ENCODE data around the gene C5.

The C5 gene

DNA sequence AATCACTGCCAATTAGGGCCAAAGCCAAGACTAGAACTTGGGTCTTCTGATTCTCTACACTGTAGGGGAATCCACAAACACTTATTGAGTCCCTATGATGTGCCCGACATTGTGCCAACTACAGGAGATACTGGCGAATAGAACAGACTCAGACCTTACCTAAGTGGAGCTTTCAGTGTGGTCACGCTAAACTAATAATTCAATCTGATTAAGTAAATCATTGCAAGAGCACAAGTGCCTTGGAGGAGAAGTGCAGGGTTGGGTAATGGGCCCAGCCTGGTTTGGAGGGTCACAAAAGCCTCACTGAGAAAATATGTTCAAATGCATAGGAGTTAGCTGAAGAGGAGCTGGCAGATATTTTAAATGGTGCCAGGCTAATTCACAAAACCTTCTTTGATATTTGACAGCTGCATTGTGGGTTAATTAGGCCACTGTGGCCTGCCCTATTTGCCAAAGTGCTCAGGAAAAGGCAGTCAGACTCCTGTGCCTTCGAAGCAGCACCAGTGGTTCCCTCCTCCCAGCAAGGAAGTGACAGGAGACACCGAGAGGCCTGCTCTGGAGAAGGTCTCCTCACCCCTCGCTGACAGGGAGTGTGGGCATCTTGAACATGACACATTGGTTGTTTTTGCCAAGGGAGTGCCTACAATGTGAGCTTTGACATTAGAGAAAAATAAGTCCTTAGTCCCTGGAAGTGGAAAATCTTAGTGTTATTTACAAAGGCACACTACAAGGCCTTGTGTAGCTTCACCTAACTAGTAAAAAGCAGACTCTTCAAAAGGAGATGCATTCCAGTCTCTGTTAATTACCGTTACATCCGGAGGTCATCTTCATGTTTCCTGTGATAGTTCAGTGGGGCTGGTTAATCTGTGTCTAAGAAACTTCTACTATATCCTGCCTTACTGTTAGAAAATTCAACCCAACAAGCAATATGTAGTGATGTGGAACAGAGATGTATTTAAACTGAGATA, 99.4 kb downstream of the C5 start:
- Histone ChIP-seq H3K9me3 (ENCODE audit: control insufficient read depth, insufficient read depth, low read length) (no peaks in the 10 kb centered on the region), H3K36me3 (ENCODE audit: insufficient read depth, low read length) (no peaks in the 10 kb centered on the region), H3K4me1 (ENCODE audit: insufficient read depth, low read length) (peaks cover 10% of the 10 kb centered on the region; the same call in 1 of the 2 replicates), H3K9ac (ENCODE audit: low read depth, low read length) (no peak overlapping the region)

DNA sequence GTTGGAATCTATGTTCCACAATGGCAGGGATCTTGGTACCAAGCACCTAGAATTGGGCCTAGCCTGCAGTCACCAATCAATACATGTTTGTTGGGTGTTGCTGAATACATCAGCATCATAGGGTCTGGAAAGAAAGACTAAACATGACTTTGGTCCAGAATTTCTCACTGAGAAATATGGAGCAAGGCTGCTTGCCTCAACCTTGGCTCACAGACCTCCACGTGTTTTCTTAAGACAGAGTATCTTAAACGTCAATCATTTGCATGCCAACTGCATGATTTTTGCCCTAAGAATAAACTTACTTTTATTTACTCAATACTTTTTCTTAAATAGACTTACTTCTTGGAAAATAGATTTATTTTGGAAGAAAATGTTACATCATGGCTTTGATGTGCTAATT, 100.8 kb downstream of the C5 start:
- Histone ChIP-seq H3K9ac (ENCODE audit: low read depth, low read length) (no peak overlapping the region), H3K4me1 (ENCODE audit: insufficient read depth, low read length) (peaks cover 18% of the 10 kb centered on the region), H3K36me3 (ENCODE audit: insufficient read depth, low read length) (no peaks in the 10 kb centered on the region), H3K9me3 (ENCODE audit: control insufficient read depth, insufficient read depth, low read length) (no peaks in the 10 kb centered on the region)

DNA sequence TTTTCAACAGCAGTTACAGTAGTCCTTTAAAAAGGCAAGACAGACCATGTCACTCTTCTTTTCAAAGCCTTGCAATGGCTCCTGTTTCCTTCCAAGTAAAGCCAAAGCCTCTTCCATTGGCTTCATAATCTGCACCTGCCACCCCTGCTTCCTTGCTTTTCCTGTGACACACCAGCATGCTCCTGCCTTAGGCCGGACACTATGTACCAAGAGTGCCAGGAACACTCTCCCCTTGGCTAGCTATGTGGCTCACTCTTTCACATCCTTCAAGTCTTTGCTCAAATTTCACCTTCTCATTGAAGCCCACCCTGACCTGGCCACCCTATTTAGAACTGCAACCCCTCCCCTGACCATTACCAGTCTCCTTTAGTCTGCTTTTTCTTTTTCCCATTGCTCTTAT, 101.3 kb downstream of the C5 start:
- peaks cover 23% of the 10 kb centered on the region for H3K4me1 ChIP-seq (ENCODE audit: insufficient read depth, low read length)
- no peaks in the 10 kb centered on the region for H3K9me3 ChIP-seq (ENCODE audit: control insufficient read depth, insufficient read depth, low read length)
- no peak overlapping the region for H3K9ac ChIP-seq (ENCODE audit: low read depth, low read length)
- H3K36me3 ChIP-seq (ENCODE audit: insufficient read depth, low read length) = no peaks in the 10 kb centered on the region

DNA sequence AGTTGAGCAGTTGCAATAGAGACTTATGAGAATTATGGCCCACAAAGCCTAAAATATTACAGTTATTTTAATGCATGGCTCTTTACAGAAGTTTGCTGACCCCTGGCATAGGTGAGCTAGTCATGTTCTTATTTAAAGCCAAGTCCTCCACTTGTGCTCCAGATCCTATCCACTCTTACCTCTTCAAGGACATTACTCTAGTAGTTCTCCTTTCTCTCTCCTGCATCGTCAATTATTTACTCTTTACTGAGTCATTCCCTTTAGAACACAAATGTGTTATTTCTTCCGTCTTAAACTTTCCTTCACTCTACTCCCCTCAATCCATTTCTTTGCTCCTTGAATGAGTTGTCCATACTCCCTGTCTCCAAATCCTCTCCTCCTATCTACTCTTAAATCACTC, 102.9 kb downstream of the C5 start:
- Histone ChIP-seq H3K4me1 (ENCODE audit: insufficient read depth, low read length) (peaks cover 29% of the 10 kb centered on the region), H3K36me3 (ENCODE audit: insufficient read depth, low read length) (no peaks in the 10 kb centered on the region), H3K9ac (ENCODE audit: low read depth, low read length) (no peak overlapping the region), H3K9me3 (ENCODE audit: control insufficient read depth, insufficient read depth, low read length) (no peaks in the 10 kb centered on the region)

DNA sequence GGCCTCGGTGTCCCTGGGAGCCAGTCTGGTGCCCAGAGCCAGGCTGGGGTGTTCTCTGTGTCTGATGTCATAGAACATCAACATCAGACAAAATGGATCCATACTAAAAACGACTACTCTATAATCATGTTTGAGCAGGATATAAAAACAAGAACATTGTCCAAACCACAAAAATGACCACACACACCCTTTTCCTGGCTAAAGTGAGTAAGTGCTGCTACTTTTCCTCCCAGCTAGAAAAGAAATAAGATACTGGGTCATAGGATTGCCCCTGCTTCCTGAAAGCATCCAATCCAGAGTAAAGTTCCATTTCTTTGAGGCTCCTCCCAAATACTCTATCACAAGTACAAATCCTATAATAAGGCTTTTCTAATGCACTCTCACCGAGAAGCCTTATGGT, 103.8 kb downstream of the C5 start:
- Histone ChIP-seq H3K4me1 (ENCODE audit: insufficient read depth, low read length) (peaks cover 31% of the 10 kb centered on the region), H3K36me3 (ENCODE audit: insufficient read depth, low read length) (no peaks in the 10 kb centered on the region), H3K9me3 (ENCODE audit: control insufficient read depth, insufficient read depth, low read length) (no peaks in the 10 kb centered on the region), H3K9ac (ENCODE audit: low read depth, low read length) (no peak overlapping the region)

DNA sequence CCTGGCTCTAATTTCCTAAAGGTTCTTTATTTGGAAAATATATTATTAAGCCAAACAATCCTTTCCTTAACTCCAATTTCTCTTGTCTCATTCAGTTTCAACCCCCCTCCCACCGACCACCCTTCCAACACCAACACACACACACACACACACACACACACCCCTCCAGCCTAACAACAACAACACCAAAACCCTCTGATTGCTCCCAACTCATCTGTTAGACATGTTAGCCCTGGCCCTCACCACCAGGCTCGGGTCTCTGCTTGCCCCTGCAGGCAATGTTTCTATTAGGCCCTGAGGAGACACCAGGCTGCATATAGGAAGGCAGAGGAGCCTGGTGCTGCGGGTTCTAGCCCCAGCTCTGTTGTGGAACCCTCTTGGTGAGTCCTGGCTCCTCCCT, 105.1 kb downstream of the C5 start:
- no peak overlapping the region for H3K9ac ChIP-seq (ENCODE audit: low read depth, low read length)
- peaks cover 33% of the 10 kb centered on the region for H3K4me1 ChIP-seq (ENCODE audit: insufficient read depth, low read length)
- no peaks in the 10 kb centered on the region for H3K36me3 ChIP-seq (ENCODE audit: insufficient read depth, low read length)
- no peaks in the 10 kb centered on the region for H3K9me3 ChIP-seq (ENCODE audit: control insufficient read depth, insufficient read depth, low read length)

DNA sequence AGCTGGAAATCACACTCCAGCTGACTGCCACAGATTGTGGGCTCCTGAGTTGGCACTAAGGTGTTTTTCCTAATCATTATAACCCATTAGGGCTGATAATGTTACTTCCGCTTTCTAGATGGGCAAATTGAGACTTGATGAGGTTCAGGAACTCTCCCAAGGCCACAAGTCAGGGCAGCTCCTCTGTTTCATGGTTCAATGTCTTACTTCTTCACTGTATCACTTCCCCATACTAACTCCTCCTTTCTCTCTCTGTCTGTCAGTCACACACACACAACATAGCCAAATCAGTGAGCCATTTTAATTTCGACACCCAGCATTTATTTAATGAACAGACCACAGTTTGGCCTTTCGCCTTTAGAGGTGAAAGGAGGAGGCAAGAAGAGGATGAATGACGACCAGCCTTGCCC, 105.6 kb downstream of the C5 start:
- Histone ChIP-seq H3K9me3 (ENCODE audit: control insufficient read depth, insufficient read depth, low read length) (no peaks in the 10 kb centered on the region), H3K4me1 (ENCODE audit: insufficient read depth, low read length) (peaks cover 33% of the 10 kb centered on the region), H3K36me3 (ENCODE audit: insufficient read depth, low read length) (no peaks in the 10 kb centered on the region), H3K9ac (ENCODE audit: low read depth, low read length) (no peak overlapping the region)

DNA sequence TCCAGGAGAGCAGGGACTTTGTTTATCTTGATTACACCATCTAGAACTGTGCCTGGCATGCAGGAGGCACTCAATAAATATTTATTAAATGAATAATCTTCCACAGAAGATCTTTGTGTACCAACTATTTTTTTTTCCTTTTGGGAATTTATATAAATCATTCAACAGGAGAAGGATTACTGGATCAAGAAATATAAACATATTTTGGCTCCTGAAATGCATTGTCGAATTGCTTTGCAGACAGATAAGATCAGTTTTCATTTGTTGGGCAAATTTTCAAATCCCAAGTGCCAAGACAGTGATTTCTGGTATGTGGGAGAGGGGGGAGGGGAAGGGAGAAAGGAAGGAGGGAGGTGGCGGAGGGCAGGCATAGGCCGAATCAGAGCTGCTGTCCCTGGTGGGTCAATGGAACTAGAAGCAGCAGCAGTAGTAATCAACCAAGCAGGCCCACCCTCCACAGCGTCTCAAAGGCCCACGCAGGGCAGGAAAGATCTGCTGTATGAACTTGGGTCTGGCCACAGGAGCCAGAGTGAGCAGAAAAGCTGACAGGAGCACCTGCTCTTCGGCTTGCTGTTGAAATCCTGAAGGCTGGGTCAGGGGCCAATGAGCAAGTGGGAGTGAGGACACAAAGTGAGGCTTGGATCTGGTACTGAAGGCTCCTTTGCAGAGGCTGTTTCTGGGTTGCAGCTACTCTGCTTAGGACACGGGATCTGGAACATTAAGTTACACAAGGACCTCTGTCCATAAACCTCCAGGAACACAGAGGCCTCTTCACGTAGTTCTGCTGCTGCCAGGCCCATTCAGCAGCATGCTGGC, 107.7 kb downstream of the C5 start:
- no peaks in the 10 kb centered on the region for H3K9me3 ChIP-seq (ENCODE audit: control insufficient read depth, insufficient read depth, low read length)
- no peak overlapping the region for H3K9ac ChIP-seq (ENCODE audit: low read depth, low read length)
- H3K4me1 ChIP-seq (ENCODE audit: insufficient read depth, low read length) = peaks cover 33% of the 10 kb centered on the region
- H3K36me3 ChIP-seq (ENCODE audit: insufficient read depth, low read length) = no peaks in the 10 kb centered on the region

DNA sequence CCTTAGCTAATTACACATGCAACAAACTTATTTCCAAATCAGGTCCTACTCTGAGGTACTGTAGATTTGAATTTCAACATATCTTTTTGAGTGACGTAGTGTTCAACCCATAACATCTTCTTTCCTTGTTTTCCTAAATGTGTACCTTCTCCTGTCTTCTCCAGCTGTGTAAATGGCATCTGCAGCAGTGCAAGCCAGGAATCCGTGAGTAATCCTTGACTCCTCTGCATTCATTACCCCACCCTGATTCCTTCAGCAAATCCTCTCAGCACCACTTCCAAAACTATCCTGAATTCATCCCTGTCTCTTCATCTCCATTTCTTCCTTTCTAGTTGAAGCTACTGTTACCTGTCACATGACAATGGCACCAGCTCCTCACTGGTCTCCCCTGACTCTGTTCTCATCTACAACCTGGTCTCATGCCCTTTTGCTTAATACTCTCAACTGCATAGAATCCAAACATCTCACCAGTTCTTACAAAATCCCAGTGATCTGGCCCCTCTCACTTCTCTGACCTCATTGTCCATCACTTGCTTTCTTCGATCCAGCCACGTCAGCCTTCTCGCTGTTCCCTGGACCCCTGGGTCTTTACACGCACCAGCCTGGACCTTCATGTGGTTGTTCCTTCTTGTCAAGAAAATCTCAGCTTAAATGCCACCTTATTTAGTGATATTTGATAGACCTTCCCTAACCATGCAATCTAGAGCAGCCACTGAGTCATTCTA, 108.9 kb downstream of the C5 start:
- H3K4me1 ChIP-seq (ENCODE audit: insufficient read depth, low read length) = peaks cover 33% of the 10 kb centered on the region
- no peaks in the 10 kb centered on the region for H3K9me3 ChIP-seq (ENCODE audit: control insufficient read depth, insufficient read depth, low read length)
- H3K9ac ChIP-seq (ENCODE audit: low read depth, low read length) = no peak overlapping the region
- no peaks in the 10 kb centered on the region for H3K36me3 ChIP-seq (ENCODE audit: insufficient read depth, low read length)

DNA sequence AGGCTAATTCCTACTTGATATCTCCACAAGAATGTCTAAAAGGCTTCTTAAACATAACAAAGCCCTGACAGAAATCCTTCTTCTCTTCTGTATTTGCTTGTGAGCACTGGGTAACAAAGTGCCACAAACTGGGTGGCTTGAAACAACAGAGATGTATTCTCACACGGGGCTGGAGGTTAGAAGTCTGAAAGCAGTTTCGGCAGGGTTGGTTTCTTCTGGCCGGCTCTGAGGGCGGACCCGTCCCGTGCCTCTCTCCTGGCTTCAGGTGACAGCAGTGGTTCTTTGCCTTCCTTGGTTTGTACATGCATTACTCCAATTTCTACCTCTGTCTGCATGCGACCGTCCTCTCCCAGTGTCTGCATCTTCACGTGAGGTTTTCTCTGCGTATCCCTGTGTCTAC, 109.5 kb downstream of the C5 start:
- Histone ChIP-seq H3K4me1 (ENCODE audit: insufficient read depth, low read length) (peaks cover 33% of the 10 kb centered on the region), H3K36me3 (ENCODE audit: insufficient read depth, low read length) (no peaks in the 10 kb centered on the region), H3K9me3 (ENCODE audit: control insufficient read depth, insufficient read depth, low read length) (no peaks in the 10 kb centered on the region), H3K9ac (ENCODE audit: low read depth, low read length) (no peak overlapping the region)

DNA sequence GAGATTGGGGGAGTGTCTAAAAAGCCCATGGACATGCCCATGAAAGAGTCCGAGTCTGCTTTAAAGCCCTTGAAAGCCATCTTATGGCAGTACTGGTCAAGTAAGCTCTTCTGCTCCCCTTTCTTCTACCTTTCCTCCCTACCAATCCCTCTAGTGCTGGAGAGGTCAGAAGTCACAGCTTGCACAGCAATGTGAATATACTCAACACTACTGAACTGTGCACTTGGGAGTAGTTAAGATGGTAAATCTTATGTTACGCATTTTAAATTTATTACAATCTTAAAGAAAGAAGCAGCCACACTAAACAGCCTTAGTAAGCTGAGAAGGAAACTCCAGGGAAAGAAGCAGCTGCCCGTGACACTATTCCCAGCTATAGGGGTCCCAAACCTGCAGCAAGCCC, 111.2 kb downstream of the C5 start:
- no peak overlapping the region for H3K9ac ChIP-seq (ENCODE audit: low read depth, low read length)
- H3K9me3 ChIP-seq (ENCODE audit: control insufficient read depth, insufficient read depth, low read length) = no peaks in the 10 kb centered on the region
- no peaks in the 10 kb centered on the region for H3K36me3 ChIP-seq (ENCODE audit: insufficient read depth, low read length)
- peaks cover 20% of the 10 kb centered on the region for H3K4me1 ChIP-seq (ENCODE audit: insufficient read depth, low read length)

DNA sequence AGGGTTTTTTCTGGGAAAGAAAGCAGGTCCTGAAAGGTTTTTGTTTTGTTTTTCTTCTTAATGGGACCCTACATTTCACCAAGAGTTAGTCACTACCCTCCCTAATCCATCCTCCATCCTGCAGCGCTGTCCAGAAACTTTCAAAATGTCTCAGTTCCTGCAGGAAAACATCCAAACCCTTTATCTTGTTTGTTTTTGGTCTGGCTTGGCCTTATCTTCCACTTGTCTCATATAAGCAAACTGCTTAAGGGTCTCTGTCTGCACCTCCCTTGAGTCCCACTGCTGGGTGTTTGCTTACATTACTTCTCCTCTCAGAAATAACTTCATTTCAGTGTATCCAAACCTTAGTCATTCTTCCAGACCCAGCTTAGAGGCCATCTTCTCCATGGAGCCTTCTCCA, 112.5 kb downstream of the C5 start:
- Histone ChIP-seq H3K36me3 (ENCODE audit: insufficient read depth, low read length) (no peaks in the 10 kb centered on the region), H3K9me3 (ENCODE audit: control insufficient read depth, insufficient read depth, low read length) (no peaks in the 10 kb centered on the region), H3K9ac (ENCODE audit: low read depth, low read length) (no peak overlapping the region), H3K4me1 (ENCODE audit: insufficient read depth, low read length) (peaks cover 16% of the 10 kb centered on the region)

DNA sequence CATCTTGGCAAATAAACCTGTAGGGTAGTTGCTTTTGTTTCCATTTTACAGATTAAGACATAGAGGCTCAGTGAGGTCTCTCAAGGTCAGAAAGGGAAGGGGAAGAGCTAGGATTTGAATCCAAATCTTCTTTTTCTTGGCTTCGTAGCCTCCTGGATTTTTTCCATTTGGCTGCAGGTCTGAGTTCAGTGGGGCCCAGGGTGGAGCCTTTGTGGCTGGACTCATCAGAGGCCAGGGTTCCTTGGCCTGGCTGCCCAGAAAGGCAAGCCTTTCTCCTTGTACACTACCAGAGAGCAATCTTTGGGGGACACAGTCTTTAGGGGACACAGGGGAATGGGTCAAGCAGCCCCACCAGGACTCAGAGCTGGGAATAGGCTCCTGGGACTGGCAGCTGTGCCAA, 112.9 kb downstream of the C5 start:
- Histone ChIP-seq H3K4me1 (ENCODE audit: insufficient read depth, low read length) (peaks cover 12% of the 10 kb centered on the region), H3K36me3 (ENCODE audit: insufficient read depth, low read length) (no peaks in the 10 kb centered on the region), H3K9ac (ENCODE audit: low read depth, low read length) (no peak overlapping the region)

DNA sequence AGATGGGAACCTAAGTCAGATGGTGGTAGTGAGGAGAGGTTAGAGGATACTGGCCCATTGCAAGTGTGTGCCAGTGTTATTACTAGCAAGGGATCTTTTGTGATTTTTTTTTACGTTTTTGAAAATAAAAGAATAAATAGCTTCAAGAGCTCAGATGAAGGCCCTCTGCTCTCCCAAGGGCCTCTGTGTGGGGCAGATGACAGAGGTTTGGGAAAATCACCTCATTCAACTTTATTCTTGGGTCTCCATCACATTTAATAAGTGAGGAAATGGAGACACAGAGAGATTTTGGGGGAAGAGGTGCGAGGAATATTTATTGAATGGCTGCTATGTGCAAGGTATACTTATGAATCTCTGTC, 113.3 kb downstream of the C5 start:
- peaks cover 10% of the 10 kb centered on the region for H3K4me1 ChIP-seq (ENCODE audit: insufficient read depth, low read length)
- H3K9ac ChIP-seq (ENCODE audit: low read depth, low read length) = no peak overlapping the region
- no peaks in the 10 kb centered on the region for H3K9me3 ChIP-seq (ENCODE audit: control insufficient read depth, insufficient read depth, low read length)
- H3K36me3 ChIP-seq (ENCODE audit: insufficient read depth, low read length) = no peaks in the 10 kb centered on the region

More for the DNA sequence above, 112.9 kb downstream of the C5 start:
- no peaks in the 10 kb centered on the region for H3K9me3 ChIP-seq (ENCODE audit: control insufficient read depth, insufficient read depth, low read length)

Data from ES-I3 (cell line).